ENCODE measurements around the gene B3GALT2.

DNA sequence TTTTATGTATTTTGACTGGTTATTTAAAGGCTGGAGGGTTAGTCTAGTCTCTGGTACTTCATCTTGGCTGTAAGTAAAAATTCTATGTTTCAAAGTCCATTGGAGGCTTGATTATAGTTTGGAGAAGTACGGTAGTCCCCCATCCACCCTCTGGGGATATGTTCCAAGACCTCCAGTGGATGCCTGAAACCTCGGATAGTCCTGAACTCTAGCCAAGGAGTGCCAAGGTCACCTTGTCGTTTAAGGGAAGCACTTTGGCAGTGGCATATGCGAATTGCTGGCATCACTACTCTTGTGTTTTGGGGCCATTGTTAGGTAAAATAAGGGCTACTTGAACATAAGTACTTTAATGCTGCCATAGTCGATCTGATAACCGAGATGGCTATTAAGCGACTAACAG is 46.2 kb downstream of the B3GALT2 start:
- TF ChIP-seq, protein P1, sequence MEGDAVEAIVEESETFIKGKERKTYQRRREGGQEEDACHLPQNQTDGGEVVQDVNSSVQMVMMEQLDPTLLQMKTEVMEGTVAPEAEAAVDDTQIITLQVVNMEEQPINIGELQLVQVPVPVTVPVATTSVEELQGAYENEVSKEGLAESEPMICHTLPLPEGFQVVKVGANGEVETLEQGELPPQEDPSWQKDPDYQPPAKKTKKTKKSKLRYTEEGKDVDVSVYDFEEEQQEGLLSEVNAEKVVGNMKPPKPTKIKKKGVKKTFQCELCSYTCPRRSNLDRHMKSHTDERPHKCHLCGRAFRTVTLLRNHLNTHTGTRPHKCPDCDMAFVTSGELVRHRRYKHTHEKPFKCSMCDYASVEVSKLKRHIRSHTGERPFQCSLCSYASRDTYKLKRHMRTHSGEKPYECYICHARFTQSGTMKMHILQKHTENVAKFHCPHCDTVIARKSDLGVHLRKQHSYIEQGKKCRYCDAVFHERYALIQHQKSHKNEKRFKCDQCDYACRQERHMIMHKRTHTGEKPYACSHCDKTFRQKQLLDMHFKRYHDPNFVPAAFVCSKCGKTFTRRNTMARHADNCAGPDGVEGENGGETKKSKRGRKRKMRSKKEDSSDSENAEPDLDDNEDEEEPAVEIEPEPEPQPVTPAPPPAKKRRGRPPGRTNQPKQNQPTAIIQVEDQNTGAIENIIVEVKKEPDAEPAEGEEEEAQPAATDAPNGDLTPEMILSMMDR (conservative IDR thresholded peaks at IDR 0.05; ENCODE audit: low read depth, low read length), result no peak
- TF ChIP-seq RAD21 (IDR thresholded peaks at IDR 0.05; ENCODE audit: low read length) (no peak), ELK1 (IDR thresholded peaks at IDR 0.05; ENCODE audit: borderline replicate concordance, low read depth, low read length) (no peak), POLR2A (IDR thresholded peaks at IDR 0.05; ENCODE audit: low read depth, low read length) (no peak), MAZ (IDR thresholded peaks at IDR 0.05; ENCODE audit: borderline replicate concordance, low read depth, low read length) (no peak)
